H1 (cell line): ENCODE results near the gene CCDC78. TPM values are rescaled to one million over a fixed set of nuclear protein-coding genes. Genes with fewer than 3 reads are reported as not detected.

Experiments
- CTCF ChIA-PET: fragments of 300-600 bp; sonication (Branson Sonifier 250); formaldehyde crosslinking; loops from one replicate; lab custom pipeline; 2021; ENCODE audit not compliant: partially characterized antibody; lab: Charles Lee
- POLR2A ChIA-PET: fragments of 300-600 bp; sonication (Branson Sonifier 250); formaldehyde crosslinking; loops from one replicate; lab custom pipeline; 2021; ENCODE audit warnings: inconsistent platforms; ENCODE audit not compliant: partially characterized antibody; lab: Charles Lee
- DNase-seq, 2 experiments: peaks; one replicate each; pipeline versions ENCODE4 v3.0.0 to v3.0.0-alpha.2; 2010 to 2022; ENCODE audit warnings: low spot score in 2 of 2, low read depth in 1 of 2, mixed read lengths in 1 of 2
- FAIRE-seq: peaks from 2 replicates; lab custom pipeline; 2011; peaks lifted over from hg19 to GRCh38; lab: Jason Lieb, UNC
- H2AFZ ChIP-seq: 2 replicates; pipeline ENCODE4 v1.8.1; 2012; ENCODE audit warnings: low read length, inconsistent platforms
- H2AK5ac ChIP-seq: 2 replicates; pipeline ENCODE4 v1.6.1; 2013; ENCODE audit warnings: low read depth, low read length
- H2BK120ac ChIP-seq: replicated peaks from 2 replicates; pipeline ENCODE3; 2013; ENCODE audit warnings: low read depth, low read length, inconsistent platforms
- H2BK12ac ChIP-seq: 2 replicates; pipeline ENCODE4 v1.6.1; 2013; ENCODE audit warnings: low read depth, low read length
- H2BK15ac ChIP-seq: 2 replicates; pipeline ENCODE4 v1.6.1; 2013; ENCODE audit warnings: low read length
- H2BK20ac ChIP-seq: 2 replicates; pipeline ENCODE4 v1.6.1; 2013; ENCODE audit warnings: low read length
- H2BK5ac ChIP-seq: 2 replicates; pipeline ENCODE4 v1.6.1; 2013; ENCODE audit warnings: low read depth, low read length
- H3K14ac ChIP-seq: 2 replicates; pipeline ENCODE4 v1.6.1; 2013; ENCODE audit warnings: inconsistent platforms; ENCODE audit not compliant: insufficient read length
- H3K18ac ChIP-seq: 2 replicates; pipeline ENCODE4 v1.6.1; 2013; ENCODE audit warnings: low read length; ENCODE audit errors: extremely low read depth
- H3K23ac ChIP-seq: 2 replicates; pipeline ENCODE4 v1.6.1; 2013; ENCODE audit warnings: inconsistent platforms; ENCODE audit not compliant: insufficient read length
- H3K23me2 ChIP-seq: 2 replicates; pipeline ENCODE4 v1.6.1; 2013; ENCODE audit warnings: low read depth, low read length
- H3K27ac ChIP-seq: 2 replicates; pipeline ENCODE4 v1.6.1; 2011; ENCODE audit warnings: low read depth, low read length, inconsistent platforms
- H3K27me3 ChIP-seq, 4 experiments: replicated peaks in 1 of 4; 1 replicate in 1 of 4; 2 replicates in 3 of 4; pipeline versions ENCODE4 v1.6.1 to v1.8.1; 2011 to 2013; ENCODE audit warnings: low read length in 3 of 4, mild to moderate bottlenecking in 3 of 4, inconsistent platforms in 2 of 4, mixed read lengths in 2 of 4, moderate library complexity in 1 of 4; ENCODE audit not compliant: control insufficient read depth in 3 of 4, insufficient read depth in 3 of 4; ENCODE audit errors: extremely low read depth in 1 of 4
- H3K36me3 ChIP-seq, 4 experiments: 2 replicates each; pipeline versions ENCODE4 v1.6.1 to v1.8.1; 2011 to 2013; ENCODE audit warnings: mild to moderate bottlenecking in 4 of 4, low read length in 3 of 4, moderate library complexity in 2 of 4, control low read depth in 1 of 4, inconsistent platforms in 1 of 4; ENCODE audit not compliant: insufficient read depth in 4 of 4, control insufficient read depth in 2 of 4
- H3K4ac ChIP-seq: replicated peaks from 2 replicates; pipeline ENCODE3; 2013; ENCODE audit warnings: low read length, low read depth, mixed read lengths, inconsistent platforms; ENCODE audit not compliant: insufficient read length
- H3K4me1 ChIP-seq, 4 experiments: replicated peaks in 1 of 4; 1 replicate in 1 of 4; 2 replicates in 3 of 4; pipeline versions ENCODE4 v1.6.1 to v1.8.1; 2011 to 2013; ENCODE audit warnings: low read length in 3 of 4, inconsistent platforms in 2 of 4, mixed read lengths in 1 of 4; ENCODE audit not compliant: insufficient read depth in 4 of 4, control insufficient read depth in 3 of 4
- H3K4me2 ChIP-seq, 2 experiments: 2 replicates each; pipeline versions ENCODE4 v1.6.1 to v1.8.1; 2011 to 2013; ENCODE audit warnings: low read depth in 2 of 2, low read length in 2 of 2, control low read depth in 1 of 2, inconsistent platforms in 1 of 2, mild to moderate bottlenecking in 1 of 2; ENCODE audit not compliant: insufficient read depth in 1 of 2
- H3K4me3 ChIP-seq, 4 experiments: fragments of 200-600, 300-600 bp in 1 of 4; sonication (generic), shearing (Covaris generic), sonication (Bioruptor Twin) in 1 of 4; 2 replicates each; pipeline versions ENCODE4 v1.5.1 to v1.8.1; 2011 to 2016; ENCODE audit warnings: low read length in 4 of 4, low read depth in 3 of 4, control low read depth in 2 of 4, inconsistent platforms in 2 of 4, mild to moderate bottlenecking in 2 of 4, mixed read lengths in 1 of 4, moderate library complexity in 1 of 4; ENCODE audit not compliant: insufficient read depth in 2 of 4; ENCODE audit errors: extremely low read depth in 1 of 4
- H3K56ac ChIP-seq: replicated peaks from 2 replicates; pipeline ENCODE3; 2013; ENCODE audit warnings: low read depth, mild to moderate bottlenecking, mixed read lengths, low read length, inconsistent platforms; ENCODE audit not compliant: insufficient read length
- H3K79me1 ChIP-seq: 2 replicates; pipeline ENCODE4 v1.6.1; 2013; ENCODE audit warnings: low read depth, low read length, control low read depth
- H3K79me2 ChIP-seq, 2 experiments: 2 replicates each; pipeline versions ENCODE4 v1.6.1 to v1.8.1; 2012 to 2013; ENCODE audit warnings: low read length in 2 of 2, mild to moderate bottlenecking in 2 of 2, inconsistent platforms in 1 of 2; ENCODE audit not compliant: insufficient read depth in 2 of 2, control insufficient read depth in 1 of 2
- H3K9ac ChIP-seq, 4 experiments: replicated peaks in 1 of 4; 1 replicate in 1 of 4; 2 replicates in 3 of 4; pipeline versions ENCODE4 v1.6.1 to v1.8.1; 2011 to 2013; ENCODE audit warnings: low read depth in 3 of 4, low read length in 3 of 4, control low read depth in 2 of 4, mild to moderate bottlenecking in 2 of 4, moderate library complexity in 2 of 4, inconsistent platforms in 1 of 4; ENCODE audit errors: extremely low read depth in 1 of 4
- H3K9me3 ChIP-seq, 2 experiments: 2 replicates each; pipeline versions ENCODE4 v1.6.1 to v1.8.1; 2012 to 2013; ENCODE audit warnings: mild to moderate bottlenecking in 2 of 2, moderate library complexity in 2 of 2, control low read depth in 1 of 2, inconsistent platforms in 1 of 2, low read depth in 1 of 2, low read length in 1 of 2, mixed read lengths in 1 of 2; ENCODE audit not compliant: insufficient read depth in 2 of 2
- H4K20me1 ChIP-seq, 2 experiments: replicated peaks in 1 of 2; 2 replicates each; pipeline versions ENCODE3 to v1.8.1; 2011 to 2013; ENCODE audit warnings: inconsistent platforms in 2 of 2, low read length in 2 of 2, mild to moderate bottlenecking in 1 of 2; ENCODE audit not compliant: insufficient read depth in 2 of 2, control insufficient read depth in 1 of 2
- H4K5ac ChIP-seq: 2 replicates; pipeline ENCODE4 v1.6.1; 2013; ENCODE audit warnings: low read length, low read depth, mixed read lengths, inconsistent platforms; ENCODE audit not compliant: insufficient read length
- H4K8ac ChIP-seq: 2 replicates; pipeline ENCODE4 v1.8.0; 2013; ENCODE audit warnings: mild to moderate bottlenecking, moderate library complexity, low read length, inconsistent platforms; ENCODE audit not compliant: insufficient read depth; ENCODE audit errors: extremely low read depth
- H4K91ac ChIP-seq: replicated peaks from 2 replicates; pipeline ENCODE3; 2013; ENCODE audit warnings: low read length, mixed read lengths, inconsistent platforms; ENCODE audit not compliant: insufficient read length
- SAP30 ChIP-seq: fragments of 300-600 bp; sonication (generic); IDR thresholded peaks from 2 replicates; pipeline ENCODE4 v1.7.1; 2012; ENCODE audit warnings: low read length, moderate library complexity, mild to moderate bottlenecking, inconsistent platforms; ENCODE audit not compliant: insufficient read depth, insufficient replicate concordance
- WGBS, 2 experiments: shearing (Covaris generic) in 1 of 2; methylation state at CpG; one replicate each; pipeline versions ENCODE4 v1.1.6 to v1.1.7; 2013 to 2015; ENCODE audit warnings: low lambda C conversion rate in 2 of 2, mixed read lengths in 2 of 2, inconsistent platforms in 1 of 2, low coverage in 1 of 2, missing lambda C conversion rate in 1 of 2; ENCODE audit not compliant: insufficient replicate concordance in 2 of 2, insufficient coverage in 1 of 2, insufficient read length in 1 of 2; ENCODE audit errors: extremely low coverage in 1 of 2, missing lambda C conversion rate in 1 of 2; 5-methylcytosine and 5-hydroxymethylcytosine counted together
- polyA plus RNA-seq, 7 experiments: library from polyadenylated mRNA; depleted of rRNA in 3 of 7; stranded (reverse) in 5 of 7; unstranded in 2 of 7; fragments of >200 nt in 5 of 7; fragments of 200-250 nt in 2 of 7; gene quantifications; 1 replicate in 5 of 7; 2 replicates in 1 of 7; 4 replicates in 1 of 7; pipeline versions ENCODE4 v1.2.1 to v1.2.3, GENCODE V29; 2011 to 2013; ENCODE audit warnings: missing spikeins in 2 of 7, mixed read lengths in 2 of 7
- total RNA-seq: library from RNA; stranded (reverse); fragmentation: NEBNext Ultra II Directional; extraction: Animal tissue kit (Norgen Biotek cat#: 25700); gene quantifications from 2 replicates; pipeline ENCODE4 v1.2.1, GENCODE V29; 2021

The CCDC78 gene
- total and polyA plus RNA-seq, 2 of the 8 experiments (the other 6 are each of a cell fraction or from before 2014, with no cell fraction given) = 7.1 to 8.5 TPM

DNA sequence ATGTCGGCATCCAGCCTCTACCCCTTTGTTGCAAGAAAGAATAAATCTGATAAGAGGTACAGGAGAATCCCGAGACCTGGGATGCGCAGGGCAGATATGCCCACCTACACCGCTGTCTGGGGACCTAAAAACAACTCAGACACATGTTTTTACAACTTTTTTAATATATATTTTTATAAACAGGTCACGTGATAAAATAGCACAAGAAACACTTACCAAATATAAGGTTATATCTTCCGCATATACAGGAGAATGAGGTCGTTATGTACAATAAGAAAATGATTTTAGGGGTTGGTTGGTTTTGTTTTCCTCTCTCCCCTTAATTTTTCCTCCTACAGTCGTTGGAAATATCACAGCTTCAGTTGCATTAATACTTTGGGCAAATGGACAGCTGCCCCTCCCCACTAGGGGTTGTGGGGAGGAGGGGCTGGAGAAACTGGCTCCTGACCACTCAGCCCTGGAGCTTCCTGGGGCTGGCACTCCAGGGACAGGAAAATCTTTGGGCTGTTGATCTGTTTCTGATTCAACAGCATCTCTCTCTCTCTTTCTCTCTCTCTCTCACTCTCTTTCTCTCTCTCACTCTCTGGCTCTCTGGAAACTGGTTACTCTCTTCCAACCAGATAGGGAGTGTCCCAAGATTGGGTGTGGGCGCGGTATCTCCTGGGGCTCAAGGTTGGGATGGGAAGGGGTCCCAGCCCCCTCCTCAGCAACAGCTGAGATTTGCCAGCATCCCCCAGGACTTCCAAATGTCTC, 33.7 kb downstream of the CCDC78 start:
- FAIRE-seq = no peak
- CTCF ChIA-PET = interaction anchor here (0.9 to 2.0 kb wide), 5 partner anchors 11 to 93 kb away, joined by 3 to 7 read pairs (median 6); no protein-coding TSS in a partner anchor

More for the DNA sequence above, 33.7 kb downstream of the CCDC78 start:
- POLR2A ChIA-PET = interaction anchor here (1.1 to 4.6 kb wide), 4 partner anchors 10 to 40 kb away, joined by 3 to 48 read pairs (median 6); partner anchors contain the start of genes ANTKMT, JMJD8, RHBDL1 and STUB1
- no peak overlapping the region for H3K4me3 ChIP-seq
- H3K4ac ChIP-seq = no peak overlapping the region
- no peak overlapping the region for H2BK120ac ChIP-seq
- H4K5ac ChIP-seq = no peak overlapping the region
- no peak overlapping the region for H3K18ac ChIP-seq
- H4K20me1 ChIP-seq = peaks cover 0 to 11% of the 10 kb centered on the region in 2 experiments
- no peak overlapping the region for H3K14ac ChIP-seq
- no peak overlapping the region for H2BK20ac ChIP-seq
- no peak overlapping the region for H3K56ac ChIP-seq
- H3K23ac ChIP-seq = no peak overlapping the region
- H2BK15ac ChIP-seq = no peak overlapping the region
- no peak overlapping the region for H2AK5ac ChIP-seq
- H3K79me1 ChIP-seq = peaks cover 4% of the 10 kb centered on the region
- no peak overlapping the region for H3K9ac ChIP-seq
- DNase-seq = no peak
- no peak overlapping the region for H2BK5ac ChIP-seq
- no peak overlapping the region; a peak in 1 of 4 replicates for H3K4me2 ChIP-seq
- H3K23me2 ChIP-seq = peaks cover 15% of the 10 kb centered on the region
- H2BK12ac ChIP-seq = no peak overlapping the region
- H3K9me3 ChIP-seq = no peaks in the 10 kb centered on the region
- H4K8ac ChIP-seq = no peak overlapping the region
- no peaks in the 10 kb centered on the region for H3K36me3 ChIP-seq
- H3K79me2 ChIP-seq = no peaks in the 10 kb centered on the region
- peaks cover 1 to 53% (median 34%) of the 10 kb centered on the region in 4 experiments for H3K27me3 ChIP-seq
- 75% methylated on average over 10 of the region's 10 CpGs; no CpG with 5 or more reads in 1 of the 2 experiments for WGBS, 2 experiments
- H4K91ac ChIP-seq = no peak overlapping the region
- no peak overlapping the region for H2AFZ ChIP-seq
- peaks cover 0 to 23% (median 15%) of the 10 kb centered on the region in 4 experiments; a peak in 5 of 7 replicates for H3K4me1 ChIP-seq
- TF ChIP-seq SAP30 = no peak
- no peak overlapping the region for H3K27ac ChIP-seq
